Upper lobe of left lung (tissue), 6 donors: ENCODE results near the gene GABPB1. TPM values are rescaled to one million over a fixed set of nuclear protein-coding genes. Genes with fewer than 3 reads are reported as not detected.
"Not testable (repeated sequence)": the region's sequence is repeated elsewhere in the genome, so short reads cannot be mapped to it uniquely, and the experiment has no call there.

Experiments
- ATAC-seq, 2 donors: fragments of 200-7000 bp; cut with Tn5 transposase; one replicate each; pipeline ENCODE4 v1.9.1; 2022; ENCODE audit warnings: mild to moderate bottlenecking in 2 of 2, moderate library complexity in 2 of 2; ENCODE audit not compliant: low FRiP score in 2 of 2
- DNase-seq, 2 donors: peaks; one replicate each; pipeline ENCODE4 v3.0.0-alpha.2; 2019 to 2020
- H3K27ac ChIP-seq, 4 donors: fragments of 200-600 bp; sonication (generic); one replicate each; pipeline ENCODE4 v1.5.1; 2016 to 2019
- H3K27me3 ChIP-seq, 4 donors: fragments of 200-600 bp; sonication (generic); one replicate each; pipeline ENCODE4 v1.5.1; 2017 to 2019
- H3K36me3 ChIP-seq, 4 donors: fragments of 200-600 bp; sonication (generic); one replicate each; pipeline ENCODE4 v1.5.1; 2016 to 2019
- H3K4me1 ChIP-seq, 4 donors: fragments of 200-600 bp; sonication (generic); one replicate each; pipeline ENCODE4 v1.5.1; 2018 to 2019
- H3K4me3 ChIP-seq, 4 donors: fragments of 200-600 bp; sonication (generic); one replicate each; pipeline ENCODE4 v1.5.1; 2017 to 2019; ENCODE audit warnings: mild to moderate bottlenecking in 2 of 4, moderate library complexity in 1 of 4
- H3K9me3 ChIP-seq, 4 donors: fragments of 200-600 bp; sonication (generic); one replicate each; pipeline ENCODE4 v1.5.1; 2018 to 2019
- CTCF ChIP-seq, 6 experiments: fragments of 450-650 bp in 4 of 6; fragments of 200-600 bp in 2 of 6; sonication (generic) in 2 of 6; IDR thresholded peaks; one replicate each; pipeline ENCODE4 v1.5.1; 2016 to 2019; ENCODE audit warnings: antibody characterized with exemption in 6 of 6
- EP300 ChIP-seq, 4 donors: sonication (generic); formaldehyde crosslinking; IDR thresholded peaks; one replicate each; pipeline ENCODE4 v1.5.1; 2017; ENCODE audit warnings: antibody characterized with exemption in 4 of 4, control low read depth in 2 of 4
- POLR2A ChIP-seq, 4 donors: fragments of 450-650 bp; IDR thresholded peaks; one replicate each; pipeline ENCODE4 v1.5.1; 2016 to 2017; ENCODE audit warnings: antibody characterized with exemption in 4 of 4, mild to moderate bottlenecking in 2 of 4
- POLR2AphosphoS5 ChIP-seq, 2 donors: sonication (generic); formaldehyde crosslinking; IDR thresholded peaks; one replicate each; pipeline ENCODE4 v1.5.1; 2017; ENCODE audit warnings: antibody characterized with exemption in 2 of 2
- WGBS, 2 donors: methylation state at CpG; one replicate each; pipeline ENCODE4 v1.1.5; 2017 to 2018; 5-methylcytosine and 5-hydroxymethylcytosine counted together
- total RNA-seq, 6 donors: library from RNA; depleted of rRNA in 4 of 6; stranded (reverse); fragments of >200 nt in 4 of 6; gene quantifications; one replicate each; pipeline versions ENCODE4 v1.1.0 to v1.2.1, GENCODE V29; 2016 to 2021
- donor health status: DM: no; HTN: no; CAD: no; lungs with moderate emphysema.
- donor health status: DM: no; HTN: yes; CAD: no; lungs with severe emphysema.

The GABPB1 gene
- total RNA-seq, 6 donors from 2014 or later = 7.3 to 22.5 (median 14.4) TPM

- H3K4me3 ChIP-seq = no peak overlapping the region
- no peak for TF ChIP-seq CTCF (IDR thresholded peaks at IDR 0.05)
- TF ChIP-seq POLR2A (IDR thresholded peaks at IDR 0.05) = no peak
- TF ChIP-seq POLR2AphosphoS5 (IDR thresholded peaks at IDR 0.05) = no peak
- no peak for TF ChIP-seq EP300 (IDR thresholded peaks at IDR 0.05)
- no peaks in the 10 kb centered on the region for H3K36me3 ChIP-seq
- 32 to 52% methylated on average over 1 of the region's 1 CpG for WGBS, 2 donors
- H3K27me3 ChIP-seq = no peaks in the 10 kb centered on the region
- ATAC-seq (no peak), DNase-seq (no peak)
- no peaks in the 10 kb centered on the region for H3K9me3 ChIP-seq
- H3K4me1 ChIP-seq = no peaks in the 10 kb centered on the region
- no peak overlapping the region for H3K27ac ChIP-seq
Measured at GRCh38 chr15:50380089-50380488, 25.1 kb upstream of the GABPB1 start.

- H3K4me1 ChIP-seq, H3K4me3 ChIP-seq, H3K36me3 ChIP-seq, H3K9me3 ChIP-seq, ATAC-seq, DNase-seq, H3K27me3 ChIP-seq: not testable (repeated sequence)
- WGBS, 2 donors = 92 to 95% methylated on average over 7 of the region's 7 CpGs
- H3K27ac ChIP-seq = peak overlapping the region in 1 of 4 donors; percentile 57
Measured at GRCh38 chr15:50379413-50379812, 24.4 kb upstream of the GABPB1 start.

GRCh38 chr15:50378776-50379175, 23.8 kb upstream of the GABPB1 start:
- H3K4me3 ChIP-seq = no peak overlapping the region
- H3K27ac ChIP-seq = peak overlapping the region in 2 of 4 donors; percentile 36 to 57
- no peak for ATAC-seq

GRCh38 chr15:50377867-50378751, 23.1 kb upstream of the GABPB1 start:
- WGBS, 2 donors = 45 to 55% methylated on average over 3 of the region's 3 CpGs
- Histone ChIP-seq H3K27ac (peak overlapping the region in 2 of 4 donors; percentile 36 to 62), H3K36me3 (no peaks in the 10 kb centered on the region), H3K27me3 (no peaks in the 10 kb centered on the region), H3K4me1 (no peaks in the 10 kb centered on the region), H3K4me3 (no peak overlapping the region), H3K9me3 (no peaks in the 10 kb centered on the region)
- peak in 1 of 2 donors; percentile 29 for DNase-seq
- no peak for TF ChIP-seq CTCF (IDR thresholded peaks at IDR 0.05)
- no peak for TF ChIP-seq POLR2AphosphoS5 (IDR thresholded peaks at IDR 0.05)
- TF ChIP-seq EP300 (IDR thresholded peaks at IDR 0.05) = peak in 1 of 4 donors; percentile 41
- no peak for TF ChIP-seq POLR2A (IDR thresholded peaks at IDR 0.05)
- ATAC-seq = peak in 1 of 2 donors; percentile 75

More at GRCh38 chr15:50378776-50379175, 23.8 kb upstream of the GABPB1 start:
- Histone ChIP-seq H3K9me3 (no peaks in the 10 kb centered on the region), H3K4me1 (no peaks in the 10 kb centered on the region), H3K36me3 (no peaks in the 10 kb centered on the region), H3K27me3 (no peaks in the 10 kb centered on the region)
- TF ChIP-seq POLR2AphosphoS5 (IDR thresholded peaks at IDR 0.05) (no peak), POLR2A (IDR thresholded peaks at IDR 0.05) (no peak), EP300 (IDR thresholded peaks at IDR 0.05) (no peak), CTCF (IDR thresholded peaks at IDR 0.05) (no peak)
- WGBS, 2 donors = 90 to 96% methylated on average over 1 of the region's 1 CpG
- peak in 1 of 2 donors; percentile 38 for DNase-seq

GRCh38 chr15:50369564-50369963, 14.6 kb upstream of the GABPB1 start:
- ATAC-seq, H3K27me3 ChIP-seq, H3K9me3 ChIP-seq, DNase-seq, H3K27ac ChIP-seq, H3K4me3 ChIP-seq, H3K36me3 ChIP-seq, H3K4me1 ChIP-seq: not testable (repeated sequence)
- 95 to 98% methylated on average over 8 of the region's 8 CpGs for WGBS, 2 donors

GRCh38 chr15:50365971-50366370, 11.0 kb upstream of the GABPB1 start:
- no peaks in the 10 kb centered on the region for H3K36me3 ChIP-seq
- H3K4me1 ChIP-seq = no peaks in the 10 kb centered on the region
- DNase-seq = no peak
- no peak overlapping the region for H3K4me3 ChIP-seq
- TF ChIP-seq POLR2A (IDR thresholded peaks at IDR 0.05) (no peak), CTCF (IDR thresholded peaks at IDR 0.05) (no peak), POLR2AphosphoS5 (IDR thresholded peaks at IDR 0.05) (no peak), EP300 (IDR thresholded peaks at IDR 0.05) (no peak)
- H3K9me3 ChIP-seq = no peaks in the 10 kb centered on the region
- no peaks in the 10 kb centered on the region for H3K27me3 ChIP-seq
- H3K27ac ChIP-seq = no peak overlapping the region
- no peak for ATAC-seq
